Neural crest cell (in vitro differentiated cells): ENCODE measurements around the gene MGAM2. TPM values are rescaled to one million over a fixed set of nuclear protein-coding genes. Genes with fewer than 3 reads are reported as not detected.

Source experiments
- DNase-seq: peaks from one replicate; pipeline ENCODE4 v3.0.0; 2021; ENCODE audit warnings: low read depth, mixed read lengths, low spot score
- H3K27ac Mint-ChIP-seq: one replicate; pipeline ENCODE4 v1.8.0; 2021; ENCODE audit warnings: mild to moderate bottlenecking, mixed read lengths; ENCODE audit not compliant: unreplicated experiment
- H3K27me3 Mint-ChIP-seq: 2 replicates; pipeline ENCODE4 v1.8.0; 2021; ENCODE audit warnings: low read depth, mild to moderate bottlenecking, mixed read lengths
- H3K36me3 Mint-ChIP-seq: 2 replicates; pipeline ENCODE4 v1.8.0; 2021; ENCODE audit warnings: low read depth, mild to moderate bottlenecking, mixed read lengths
- H3K4me1 Mint-ChIP-seq: 2 replicates; pipeline ENCODE4 v1.8.0; 2021; ENCODE audit warnings: mixed read lengths
- H3K4me3 Mint-ChIP-seq: one replicate; pipeline ENCODE4 v1.8.0; 2021; ENCODE audit warnings: mild to moderate bottlenecking, mixed read lengths
- H3K9me3 Mint-ChIP-seq: 2 replicates; pipeline ENCODE4 v1.8.0; 2021; ENCODE audit warnings: mixed read lengths
- total RNA-seq: library from RNA; stranded (reverse); gene quantifications from 2 replicates; pipeline ENCODE4 v1.2.1, GENCODE V29; 2021
- TF ChIP-seq, protein P1 (sequence below): fragments of 200-600 bp; sonication (generic); conservative IDR thresholded peaks from 2 replicates; pipeline ENCODE4 v1.5.0; 2021; ENCODE audit warnings: antibody characterized with exemption, mild to moderate bottlenecking

The MGAM2 gene
- total RNA-seq, 1 donor from 2014 or later = 0.07 TPM

DNA sequence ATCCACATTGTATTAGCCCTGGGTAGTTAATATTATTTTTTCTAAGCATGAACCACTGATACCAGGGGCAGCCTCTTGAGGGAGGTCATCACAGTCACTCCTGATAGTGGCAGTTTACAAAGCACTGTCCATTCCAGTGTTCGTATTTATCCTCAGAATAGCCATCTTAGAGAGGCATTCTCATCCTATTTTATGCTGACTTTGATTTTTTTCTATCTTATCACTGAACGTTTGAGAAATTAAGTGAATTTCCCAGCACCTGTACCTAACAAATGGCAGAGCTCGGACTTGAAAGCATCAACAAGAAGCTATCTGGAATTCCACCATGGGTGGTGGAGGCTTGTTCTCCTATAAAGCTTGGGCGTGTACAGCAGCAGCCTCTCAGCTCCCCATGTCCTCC is 26.1 kb upstream of the MGAM2 start:
- Mint-ChIP-seq H3K36me3 (no peaks in the 10 kb centered on the region), H3K27me3 (no peaks in the 10 kb centered on the region), H3K4me1 (no peaks in the 10 kb centered on the region), H3K4me3 (no peak overlapping the region), H3K27ac (no peak overlapping the region), H3K9me3 (no peaks in the 10 kb centered on the region)
- DNase-seq = no peak
- TF ChIP-seq, protein P1, sequence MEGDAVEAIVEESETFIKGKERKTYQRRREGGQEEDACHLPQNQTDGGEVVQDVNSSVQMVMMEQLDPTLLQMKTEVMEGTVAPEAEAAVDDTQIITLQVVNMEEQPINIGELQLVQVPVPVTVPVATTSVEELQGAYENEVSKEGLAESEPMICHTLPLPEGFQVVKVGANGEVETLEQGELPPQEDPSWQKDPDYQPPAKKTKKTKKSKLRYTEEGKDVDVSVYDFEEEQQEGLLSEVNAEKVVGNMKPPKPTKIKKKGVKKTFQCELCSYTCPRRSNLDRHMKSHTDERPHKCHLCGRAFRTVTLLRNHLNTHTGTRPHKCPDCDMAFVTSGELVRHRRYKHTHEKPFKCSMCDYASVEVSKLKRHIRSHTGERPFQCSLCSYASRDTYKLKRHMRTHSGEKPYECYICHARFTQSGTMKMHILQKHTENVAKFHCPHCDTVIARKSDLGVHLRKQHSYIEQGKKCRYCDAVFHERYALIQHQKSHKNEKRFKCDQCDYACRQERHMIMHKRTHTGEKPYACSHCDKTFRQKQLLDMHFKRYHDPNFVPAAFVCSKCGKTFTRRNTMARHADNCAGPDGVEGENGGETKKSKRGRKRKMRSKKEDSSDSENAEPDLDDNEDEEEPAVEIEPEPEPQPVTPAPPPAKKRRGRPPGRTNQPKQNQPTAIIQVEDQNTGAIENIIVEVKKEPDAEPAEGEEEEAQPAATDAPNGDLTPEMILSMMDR = no peak

DNA sequence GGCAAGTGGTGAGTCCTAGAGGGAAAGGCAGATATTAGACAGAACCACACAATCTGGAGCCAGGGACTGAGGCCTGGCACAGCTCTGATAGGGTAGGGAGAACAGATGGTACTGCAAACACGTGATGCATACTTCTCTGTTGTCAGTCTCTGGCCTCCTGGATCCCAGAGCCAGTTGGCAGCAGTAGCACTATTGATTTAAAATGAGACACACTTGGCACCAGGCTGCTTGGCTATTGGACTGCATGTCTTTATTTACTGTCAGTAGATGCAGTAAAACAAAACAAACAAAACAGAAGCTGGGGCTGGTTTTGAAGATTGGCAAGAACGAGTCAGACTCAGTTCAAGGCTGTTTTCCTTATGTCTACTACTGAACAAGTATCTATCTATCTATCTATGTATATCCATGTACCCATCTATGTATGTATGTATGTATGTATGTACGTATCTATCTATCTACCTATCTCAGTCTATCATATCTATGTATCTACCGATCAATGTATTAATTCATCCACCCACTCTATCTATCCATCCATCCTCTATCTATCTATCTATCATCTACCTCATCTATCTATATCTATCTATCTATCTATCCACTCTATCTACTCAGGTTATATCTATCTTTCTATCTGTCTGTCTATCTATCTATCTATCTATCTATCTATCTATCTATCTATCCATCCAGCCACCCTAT is 23.4 kb upstream of the MGAM2 start:
- H3K4me3 Mint-ChIP-seq = no peak overlapping the region
- H3K4me1 Mint-ChIP-seq = no peaks in the 10 kb centered on the region
- TF ChIP-seq, protein P1 = no peak
- H3K9me3 Mint-ChIP-seq = no peaks in the 10 kb centered on the region
- H3K36me3 Mint-ChIP-seq = no peaks in the 10 kb centered on the region
- H3K27ac Mint-ChIP-seq = no peak overlapping the region
- DNase-seq = no peak
- no peaks in the 10 kb centered on the region for H3K27me3 Mint-ChIP-seq

DNA sequence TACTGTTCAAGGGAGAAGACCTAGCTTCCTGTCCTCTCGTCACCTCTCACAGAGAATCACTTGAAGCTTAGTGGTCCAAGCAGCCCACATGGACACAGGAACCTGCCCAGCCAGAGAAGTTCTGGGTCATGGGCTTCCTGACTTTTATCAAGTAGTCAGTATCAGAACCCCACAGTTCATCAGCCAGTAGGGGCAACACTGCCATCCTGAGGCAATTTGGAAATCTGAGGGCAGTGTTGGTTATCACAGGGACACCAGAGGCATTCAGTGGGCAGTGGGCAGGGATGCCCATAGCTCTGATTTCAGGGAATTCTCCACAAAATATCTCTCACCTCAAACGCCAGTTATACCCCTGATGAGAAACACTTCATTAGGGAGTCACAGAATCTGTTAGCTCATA is 22.5 kb upstream of the MGAM2 start:
- no peaks in the 10 kb centered on the region for H3K9me3 Mint-ChIP-seq
- H3K4me1 Mint-ChIP-seq = no peaks in the 10 kb centered on the region
- no peaks in the 10 kb centered on the region for H3K36me3 Mint-ChIP-seq
- H3K27me3 Mint-ChIP-seq = no peaks in the 10 kb centered on the region
- no peak for DNase-seq
- H3K27ac Mint-ChIP-seq = no peak overlapping the region
- TF ChIP-seq, protein P1 = no peak
- no peak overlapping the region for H3K4me3 Mint-ChIP-seq

DNA sequence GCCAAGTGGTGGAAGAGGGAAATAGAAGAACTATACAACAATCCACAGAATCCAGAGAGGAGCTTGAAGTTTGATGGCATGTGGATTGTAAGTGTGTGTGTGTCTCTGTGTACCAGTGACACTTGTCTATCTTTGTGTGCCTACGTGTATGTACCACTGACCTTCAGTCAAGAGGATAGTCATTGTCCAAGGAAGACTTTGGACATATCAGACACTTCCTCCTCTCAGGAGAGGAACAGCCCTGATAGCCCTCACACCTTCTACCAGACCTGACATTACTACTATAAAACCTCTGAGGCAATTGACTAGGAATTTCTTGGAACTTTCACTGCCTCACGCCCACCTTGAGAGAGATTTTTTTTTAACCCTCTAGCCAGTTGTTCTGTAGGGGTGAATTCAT is 19.6 kb upstream of the MGAM2 start:
- no peaks in the 10 kb centered on the region for H3K36me3 Mint-ChIP-seq
- H3K27ac Mint-ChIP-seq = no peak overlapping the region
- H3K27me3 Mint-ChIP-seq = no peaks in the 10 kb centered on the region
- no peak for DNase-seq
- TF ChIP-seq, protein P1 = no peak
- H3K4me1 Mint-ChIP-seq = no peaks in the 10 kb centered on the region
- no peaks in the 10 kb centered on the region for H3K9me3 Mint-ChIP-seq
- H3K4me3 Mint-ChIP-seq = no peak overlapping the region

DNA sequence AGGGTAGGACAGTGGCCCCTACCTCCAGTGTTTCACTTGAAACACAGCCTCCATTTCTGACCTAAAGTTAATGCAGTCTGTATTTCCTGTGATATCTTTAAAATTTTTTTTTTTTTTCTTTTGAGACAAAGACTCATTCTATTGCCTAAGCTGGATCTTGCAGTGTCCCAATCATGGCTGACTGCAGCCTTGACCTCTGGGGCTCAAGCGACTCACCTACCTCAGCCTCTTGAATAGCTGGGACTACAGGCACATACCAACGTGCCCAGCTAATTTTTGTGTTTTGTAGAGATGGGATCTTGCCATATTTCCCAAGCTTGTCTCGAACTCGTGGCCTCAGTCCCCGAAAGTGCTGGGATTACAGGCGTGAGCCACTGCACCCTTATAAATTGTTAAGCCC is 16.7 kb upstream of the MGAM2 start:
- H3K36me3 Mint-ChIP-seq = no peaks in the 10 kb centered on the region
- TF ChIP-seq, protein P1 = no peak
- H3K4me1 Mint-ChIP-seq = no peaks in the 10 kb centered on the region
- H3K4me3 Mint-ChIP-seq = no peak overlapping the region
- no peaks in the 10 kb centered on the region for H3K9me3 Mint-ChIP-seq
- H3K27me3 Mint-ChIP-seq = no peaks in the 10 kb centered on the region
- H3K27ac Mint-ChIP-seq = no peak overlapping the region
- DNase-seq = no peak
